ENCODE results near the gene HAO1. TPM values are rescaled to one million over a fixed set of nuclear protein-coding genes. Genes with fewer than 3 reads are reported as not detected.

The HAO1 gene
- total and polyA plus RNA-seq, 2 of the 13 experiments (the other 11 are each of a cell fraction or from before 2014, with no cell fraction given), result 0.03 TPM; not detected in 1

- TF ChIP-seq, protein P1, sequence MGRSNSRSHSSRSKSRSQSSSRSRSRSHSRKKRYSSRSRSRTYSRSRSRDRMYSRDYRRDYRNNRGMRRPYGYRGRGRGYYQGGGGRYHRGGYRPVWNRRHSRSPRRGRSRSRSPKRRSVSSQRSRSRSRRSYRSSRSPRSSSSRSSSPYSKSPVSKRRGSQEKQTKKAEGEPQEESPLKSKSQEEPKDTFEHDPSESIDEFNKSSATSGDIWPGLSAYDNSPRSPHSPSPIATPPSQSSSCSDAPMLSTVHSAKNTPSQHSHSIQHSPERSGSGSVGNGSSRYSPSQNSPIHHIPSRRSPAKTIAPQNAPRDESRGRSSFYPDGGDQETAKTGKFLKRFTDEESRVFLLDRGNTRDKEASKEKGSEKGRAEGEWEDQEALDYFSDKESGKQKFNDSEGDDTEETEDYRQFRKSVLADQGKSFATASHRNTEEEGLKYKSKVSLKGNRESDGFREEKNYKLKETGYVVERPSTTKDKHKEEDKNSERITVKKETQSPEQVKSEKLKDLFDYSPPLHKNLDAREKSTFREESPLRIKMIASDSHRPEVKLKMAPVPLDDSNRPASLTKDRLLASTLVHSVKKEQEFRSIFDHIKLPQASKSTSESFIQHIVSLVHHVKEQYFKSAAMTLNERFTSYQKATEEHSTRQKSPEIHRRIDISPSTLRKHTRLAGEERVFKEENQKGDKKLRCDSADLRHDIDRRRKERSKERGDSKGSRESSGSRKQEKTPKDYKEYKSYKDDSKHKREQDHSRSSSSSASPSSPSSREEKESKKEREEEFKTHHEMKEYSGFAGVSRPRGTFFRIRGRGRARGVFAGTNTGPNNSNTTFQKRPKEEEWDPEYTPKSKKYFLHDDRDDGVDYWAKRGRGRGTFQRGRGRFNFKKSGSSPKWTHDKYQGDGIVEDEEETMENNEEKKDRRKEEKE (IDR thresholded peaks at IDR 0.05), result no peak
- TF ChIP-seq REL (CRISPR knock-in tag; conservative IDR thresholded peaks at IDR 0.05) (no peak), TOPORS (CRISPR knock-in tag; IDR thresholded peaks at IDR 0.05) (no peak), MED1 (CRISPR knock-in tag; IDR thresholded peaks at IDR 0.05) (0 out of 2 replicates have a peak, but pooled peaks have one; percentile 26), NR2F6 (IDR thresholded peaks at IDR 0.05) (no peak), NR2F6 (CRISPR knock-in tag; IDR thresholded peaks at IDR 0.05) (no peak), HNF1A (IDR thresholded peaks at IDR 0.05; ENCODE audit: low read depth) (peak; percentile 21; the same call in 1 of the 2 replicates), HNF1A (CRISPR knock-in tag; IDR thresholded peaks at IDR 0.05; ENCODE audit: borderline replicate concordance) (no peak), BRCA1 (CRISPR knock-in tag; IDR thresholded peaks at IDR 0.05) (no peak)
These were observed 74.0 kb downstream of the HAO1 start (continued) for GRCh38 chr20:7866285-7866684.
